AG10803 (cell line): ENCODE data around the gene BTBD9.

Experiments used
- DNase-seq: peaks from one replicate; pipeline ENCODE4 v3.0.0; 2010; ENCODE audit warnings: low read depth
- H3K4me3 ChIP-seq: 2 replicates; pipeline ENCODE4 v1.5.1; 2011; ENCODE audit warnings: mild to moderate bottlenecking, low read length, control low read depth
- CTCF ChIP-seq: conservative IDR thresholded peaks from 2 replicates; pipeline ENCODE4 v1.5.1; 2011; ENCODE audit warnings: mild to moderate bottlenecking, low read length, control low read depth, inconsistent platforms

BTBD9 gene

GRCh38 chr6:38221251-38221650, 418.5 kb downstream of the BTBD9 start:
- no peak for TF ChIP-seq CTCF
- no peak for DNase-seq
- no peak overlapping the region for H3K4me3 ChIP-seq

GRCh38 chr6:38220069-38220723, 419.5 kb downstream of the BTBD9 start:
- H3K4me3 ChIP-seq, result no peak overlapping the region
- no peak for TF ChIP-seq CTCF
- no peak for DNase-seq

GRCh38 chr6:38218235-38218634, 421.5 kb downstream of the BTBD9 start:
- DNase-seq, result no peak

GRCh38 chr6:38216451-38216850, 423.3 kb downstream of the BTBD9 start:
- DNase-seq, result no peak
- no peak for TF ChIP-seq CTCF
- no peak overlapping the region for H3K4me3 ChIP-seq

More at GRCh38 chr6:38218235-38218634, 421.5 kb downstream of the BTBD9 start:
- TF ChIP-seq CTCF, result no peak
- H3K4me3 ChIP-seq, result no peak overlapping the region

GRCh38 chr6:38215651-38216311, 423.9 kb downstream of the BTBD9 start:
- no peak overlapping the region for H3K4me3 ChIP-seq
- DNase-seq, result no peak
- TF ChIP-seq CTCF, result no peak

- no peak for DNase-seq
- no peak for TF ChIP-seq CTCF
- H3K4me3 ChIP-seq, result no peak overlapping the region
These were observed 424.5 kb downstream of the BTBD9 start for GRCh38 chr6:38215225-38215624.

GRCh38 chr6:38214159-38214558, 425.6 kb downstream of the BTBD9 start:
- DNase-seq, result no peak
- TF ChIP-seq CTCF, result no peak
- H3K4me3 ChIP-seq, result no peak overlapping the region
